D721Med (cell line): Measurements from ENCODE around the gene BICDL1.

Experiments used
- DNase-seq: peaks from one replicate; pipeline ENCODE4 v3.0.0; 2011; ENCODE audit warnings: low spot score; ENCODE audit not compliant: insufficient read length
- FAIRE-seq: peaks from 2 replicates; lab custom pipeline; 2011; peaks lifted over from hg19 to GRCh38; lab: Jason Lieb, UNC
- TF ChIP-seq, protein P1 (sequence below): IDR thresholded peaks from 2 replicates; pipeline ENCODE4 v1.5.1; 2012; ENCODE audit warnings: mild to moderate bottlenecking, control low read depth; ENCODE audit not compliant: insufficient read depth; ENCODE audit errors: missing control alignments

Gene BICDL1

DNA sequence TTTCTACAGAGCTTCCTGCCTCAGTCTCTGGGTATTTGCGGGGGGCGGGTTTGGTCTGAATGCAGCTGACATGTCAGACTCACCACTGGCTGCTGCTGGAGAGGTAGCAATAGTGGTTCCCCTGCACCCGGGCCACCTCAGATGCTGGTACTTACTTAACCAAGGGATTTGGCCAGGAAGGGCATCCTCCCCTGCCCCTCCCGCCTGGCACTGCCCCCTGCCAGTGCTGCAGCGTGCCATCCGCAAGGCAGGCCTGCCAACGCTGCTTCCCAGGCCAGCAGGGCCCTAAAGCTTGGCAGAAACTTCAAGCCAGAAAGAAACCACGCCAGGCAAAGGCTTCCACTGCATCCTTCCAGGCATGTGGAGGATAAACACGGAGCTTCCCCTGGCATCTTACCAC is 105.4 kb downstream of the BICDL1 start:
- TF ChIP-seq, protein P1, sequence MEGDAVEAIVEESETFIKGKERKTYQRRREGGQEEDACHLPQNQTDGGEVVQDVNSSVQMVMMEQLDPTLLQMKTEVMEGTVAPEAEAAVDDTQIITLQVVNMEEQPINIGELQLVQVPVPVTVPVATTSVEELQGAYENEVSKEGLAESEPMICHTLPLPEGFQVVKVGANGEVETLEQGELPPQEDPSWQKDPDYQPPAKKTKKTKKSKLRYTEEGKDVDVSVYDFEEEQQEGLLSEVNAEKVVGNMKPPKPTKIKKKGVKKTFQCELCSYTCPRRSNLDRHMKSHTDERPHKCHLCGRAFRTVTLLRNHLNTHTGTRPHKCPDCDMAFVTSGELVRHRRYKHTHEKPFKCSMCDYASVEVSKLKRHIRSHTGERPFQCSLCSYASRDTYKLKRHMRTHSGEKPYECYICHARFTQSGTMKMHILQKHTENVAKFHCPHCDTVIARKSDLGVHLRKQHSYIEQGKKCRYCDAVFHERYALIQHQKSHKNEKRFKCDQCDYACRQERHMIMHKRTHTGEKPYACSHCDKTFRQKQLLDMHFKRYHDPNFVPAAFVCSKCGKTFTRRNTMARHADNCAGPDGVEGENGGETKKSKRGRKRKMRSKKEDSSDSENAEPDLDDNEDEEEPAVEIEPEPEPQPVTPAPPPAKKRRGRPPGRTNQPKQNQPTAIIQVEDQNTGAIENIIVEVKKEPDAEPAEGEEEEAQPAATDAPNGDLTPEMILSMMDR, result no peak
- no peak for DNase-seq
- no peak for FAIRE-seq

DNA sequence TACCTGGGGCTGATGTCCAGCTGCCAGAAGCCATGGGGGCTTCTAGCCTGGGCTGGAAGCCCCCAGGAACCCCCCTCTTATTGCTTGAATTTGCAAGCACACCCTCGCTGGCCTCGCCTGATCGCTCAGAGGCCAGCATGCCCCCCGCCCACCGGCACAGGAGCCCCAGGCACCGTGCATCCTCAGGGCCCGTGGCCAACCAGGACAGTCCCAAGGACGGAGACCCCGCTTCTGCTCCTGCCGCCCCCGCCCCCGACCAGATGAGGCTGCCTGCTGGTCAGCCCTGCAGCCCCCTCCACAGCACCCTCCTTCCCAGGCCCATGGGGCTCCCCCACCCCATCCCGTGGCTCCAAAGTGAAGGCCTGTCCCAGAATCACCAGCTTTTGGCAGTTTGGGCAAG is 106.3 kb downstream of the BICDL1 start:
- FAIRE-seq, result no peak
- DNase-seq, result no peak
- TF ChIP-seq, protein P1, result no peak

DNA sequence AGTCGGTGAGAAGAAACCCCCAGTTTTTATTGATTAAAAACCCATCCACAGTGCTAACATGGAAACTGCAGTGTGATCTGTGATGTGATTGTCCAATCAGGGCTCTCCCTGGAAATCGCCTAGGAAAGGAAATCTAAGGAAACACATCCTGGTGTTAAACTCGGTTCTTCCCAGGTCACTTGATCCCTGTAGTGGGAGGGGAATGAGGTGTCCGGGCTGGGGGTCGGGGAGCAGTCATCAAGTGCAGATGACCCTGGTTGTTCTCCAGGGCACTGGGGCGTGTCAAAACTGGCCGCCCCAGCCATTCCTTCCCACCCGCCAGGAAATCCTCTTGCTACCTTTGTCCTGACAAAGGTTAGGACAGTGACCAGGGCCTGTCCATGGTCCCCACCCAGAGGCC is 106.7 kb downstream of the BICDL1 start:
- DNase-seq (no peak), FAIRE-seq (no peak)
- TF ChIP-seq, protein P1, result no peak

DNA sequence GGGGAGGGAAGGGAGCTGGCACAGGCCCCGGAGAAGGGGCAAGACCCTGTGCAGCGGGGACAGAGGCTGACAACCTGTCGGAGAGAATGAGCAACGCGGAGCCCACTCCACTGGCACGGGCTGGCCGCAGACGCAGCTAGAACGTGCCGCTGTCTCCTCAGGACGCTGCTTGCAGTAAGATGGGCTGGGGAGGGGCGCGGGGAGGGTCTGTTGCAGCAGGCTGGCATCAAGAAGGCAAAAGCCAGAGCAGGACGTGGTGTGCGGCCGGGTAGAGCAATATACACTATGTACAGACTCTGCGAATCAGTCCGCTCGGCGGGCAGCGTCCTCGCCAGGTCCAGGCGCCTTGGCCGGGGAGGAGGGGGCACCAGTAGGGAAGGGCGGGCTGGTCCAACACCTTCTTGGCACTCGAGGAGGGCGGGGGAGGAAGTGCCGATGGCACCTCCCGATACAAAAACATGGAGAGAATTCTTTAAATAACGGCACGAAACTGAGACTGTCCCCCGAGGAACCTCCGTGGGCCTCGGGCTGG is 107.7 kb downstream of the BICDL1 start:
- no peak for FAIRE-seq
- no peak for DNase-seq
- TF ChIP-seq, protein P1, result no peak

DNA sequence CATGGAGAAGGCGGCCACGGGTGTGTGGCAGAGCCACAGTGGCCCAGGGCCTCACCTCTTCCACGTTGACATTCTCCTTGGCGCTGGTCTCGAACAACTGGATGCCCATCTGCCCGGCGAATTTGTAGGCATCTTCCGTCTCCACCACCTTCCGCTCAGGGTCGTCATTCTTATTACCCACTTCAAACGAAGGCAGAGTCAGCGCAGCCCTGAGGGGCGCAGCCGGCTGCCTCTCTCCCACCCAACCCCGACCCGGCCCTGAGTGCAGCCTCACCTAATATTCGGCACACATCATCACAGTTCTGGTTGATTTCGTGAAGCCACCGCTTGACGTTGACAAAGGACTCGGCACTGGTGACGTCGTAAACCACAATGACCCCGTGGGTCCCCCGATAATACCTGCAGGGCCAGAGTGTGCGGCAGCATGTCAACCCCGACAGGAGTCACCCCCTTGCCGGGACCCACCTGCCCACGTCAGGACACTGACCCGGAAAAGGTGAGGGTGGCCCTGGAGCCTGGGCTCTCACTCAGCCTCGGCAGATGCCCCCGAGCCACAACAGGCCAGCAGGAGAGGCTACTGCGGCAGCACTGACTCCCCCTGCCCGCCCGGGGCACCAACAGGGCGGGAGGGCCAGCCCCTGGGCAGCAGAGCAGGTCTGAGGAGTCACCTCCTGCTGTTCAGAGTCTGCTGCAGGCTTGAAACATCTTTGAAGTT is 109.9 kb downstream of the BICDL1 start:
- TF ChIP-seq, protein P1, result no peak
- DNase-seq (no peak), FAIRE-seq (no peak)

DNA sequence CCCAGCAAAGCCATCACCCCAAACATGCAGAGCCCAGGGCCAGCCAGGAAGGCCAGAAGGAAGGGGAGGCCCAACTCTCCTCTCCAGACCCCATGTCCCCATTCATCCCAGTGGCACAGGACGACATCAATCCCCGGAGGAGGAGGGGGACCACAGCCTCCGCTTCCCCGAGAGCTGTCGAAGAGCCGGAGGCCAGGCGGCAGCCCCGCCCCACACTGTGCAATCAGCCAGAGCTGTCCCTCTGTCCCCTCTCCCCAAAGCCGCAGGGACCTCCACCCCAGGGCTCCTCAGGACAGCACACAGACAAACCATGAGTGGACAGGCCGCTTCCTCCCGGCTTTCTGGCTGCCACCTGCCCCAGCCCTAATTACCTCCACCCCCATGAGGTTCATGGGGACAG is 110.7 kb downstream of the BICDL1 start:
- no peak for DNase-seq
- FAIRE-seq, result no peak
- TF ChIP-seq, protein P1, result no peak

DNA sequence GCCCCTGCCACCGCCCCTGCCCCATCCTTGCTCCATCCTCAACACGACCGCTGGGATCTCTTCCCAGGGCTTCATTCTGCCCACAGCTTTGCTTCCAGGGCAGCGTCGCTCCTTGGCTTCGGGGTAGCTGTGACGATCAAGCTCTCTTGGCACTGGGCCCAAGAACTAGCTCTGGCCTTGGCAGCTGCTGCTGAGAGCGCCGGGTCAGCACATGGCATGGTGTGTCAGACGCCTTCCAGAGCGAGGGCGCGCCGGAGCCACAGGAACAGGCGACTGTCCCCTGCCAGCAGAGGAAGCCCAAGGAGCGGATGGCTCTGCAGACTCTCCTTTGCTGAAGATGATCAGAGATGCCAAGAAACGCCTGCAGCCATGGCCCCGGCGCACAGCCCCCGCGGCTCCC is 111.6 kb downstream of the BICDL1 start:
- FAIRE-seq, result no peak

More for the DNA sequence above, 111.6 kb downstream of the BICDL1 start:
- TF ChIP-seq, protein P1, result no peak
- DNase-seq, result no peak
